COLO668 (cell line): ENCODE measurements around the gene TRIM73.
"Not testable (repeated sequence)": the region's sequence is repeated elsewhere in the genome, so short reads cannot be mapped to it uniquely, and the experiment has no call there.

ENCODE experiments used
- DNase-seq: peaks from one replicate; lab custom pipeline; 2025; ENCODE audit not compliant: unreplicated experiment; lab: John Stamatoyannopoulos, UW

TRIM73 gene

DNA sequence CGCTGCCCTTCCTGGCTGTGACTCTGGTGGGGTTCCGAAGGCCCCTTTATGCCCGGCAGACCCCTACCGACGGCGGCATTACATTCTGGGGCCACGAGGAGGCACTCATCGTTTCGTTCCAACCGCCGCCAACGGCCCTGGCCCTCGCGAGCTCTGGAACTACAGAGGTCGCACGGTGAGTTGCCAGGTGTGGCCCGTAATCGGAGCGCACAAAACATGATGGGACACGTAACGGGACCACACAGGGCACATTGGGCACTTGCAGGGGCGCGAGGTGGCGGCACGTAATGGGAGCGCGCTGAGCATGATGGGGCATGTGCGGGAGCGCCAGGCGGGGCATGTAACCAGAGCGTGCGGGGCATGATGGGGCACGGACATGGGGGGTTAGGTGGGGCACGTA lies at the start of gene TRIM73:
Gene TRIM73, plus strand, starts transcription at position 301 of the 400 bp plus-strand sequence. CDS start 3,305 bp downstream, outside the sequence.
- DNase-seq = not testable (repeated sequence)

DNA sequence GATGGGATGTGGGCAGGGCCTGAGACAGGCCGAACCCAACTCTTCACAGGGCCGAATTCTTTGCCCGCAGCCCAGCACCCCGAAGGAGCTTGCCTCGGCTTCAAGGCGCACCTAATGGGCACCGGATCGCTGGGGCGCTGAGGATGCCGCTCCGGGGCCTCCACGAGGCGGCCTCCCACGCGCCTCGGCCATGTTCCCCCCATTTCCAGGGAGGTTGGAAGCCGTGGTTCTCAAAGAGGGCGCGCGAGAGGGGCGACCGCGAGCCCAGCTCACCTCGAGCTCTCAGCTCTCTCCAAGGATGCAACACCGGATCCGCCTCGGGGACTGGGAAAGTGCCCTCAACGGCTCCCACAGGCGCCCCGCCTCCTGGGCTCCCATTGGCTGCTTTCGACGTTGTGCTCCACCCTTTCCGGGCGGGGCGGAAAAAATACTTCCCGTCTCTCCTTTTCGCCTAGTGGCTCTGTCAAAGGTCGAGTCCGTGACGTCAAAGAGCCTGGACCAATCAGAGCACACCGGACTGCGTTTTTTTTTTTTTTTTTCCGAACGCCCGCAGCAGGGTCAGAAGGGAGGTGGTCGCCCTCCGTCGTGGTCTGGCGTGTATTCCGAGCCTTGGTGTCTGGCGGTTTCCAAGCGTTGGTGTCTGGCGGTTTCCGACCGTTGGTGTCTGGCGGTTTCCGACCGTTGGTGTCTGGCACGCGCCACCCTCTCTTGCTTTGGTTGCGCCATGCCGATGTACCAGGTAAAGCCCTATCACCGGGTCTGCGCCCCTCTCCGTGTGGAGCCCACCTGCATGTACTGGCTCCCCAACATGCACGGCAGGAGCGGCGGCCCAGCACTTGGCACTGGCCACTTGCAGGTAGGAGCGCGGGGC lies 36.5 kb upstream of the TRIM73 start:
- not testable (repeated sequence) for DNase-seq

DNA sequence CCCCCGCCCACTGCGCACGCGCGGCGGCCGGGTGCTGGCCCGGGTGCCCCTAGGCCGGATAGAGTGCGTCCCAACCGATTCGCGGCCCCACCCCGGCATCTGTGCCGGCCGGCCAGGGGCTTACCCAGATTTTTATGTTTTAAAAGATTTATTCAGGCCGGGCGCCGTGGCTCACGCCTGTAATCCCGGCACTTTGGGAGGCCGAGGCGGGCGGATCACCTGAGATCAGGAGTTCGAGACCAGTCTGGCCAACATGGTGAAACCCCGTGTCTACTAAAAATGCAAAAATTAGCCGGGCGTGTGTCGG lies 35.9 kb upstream of the TRIM73 start:
- DNase-seq = not testable (repeated sequence)

DNA sequence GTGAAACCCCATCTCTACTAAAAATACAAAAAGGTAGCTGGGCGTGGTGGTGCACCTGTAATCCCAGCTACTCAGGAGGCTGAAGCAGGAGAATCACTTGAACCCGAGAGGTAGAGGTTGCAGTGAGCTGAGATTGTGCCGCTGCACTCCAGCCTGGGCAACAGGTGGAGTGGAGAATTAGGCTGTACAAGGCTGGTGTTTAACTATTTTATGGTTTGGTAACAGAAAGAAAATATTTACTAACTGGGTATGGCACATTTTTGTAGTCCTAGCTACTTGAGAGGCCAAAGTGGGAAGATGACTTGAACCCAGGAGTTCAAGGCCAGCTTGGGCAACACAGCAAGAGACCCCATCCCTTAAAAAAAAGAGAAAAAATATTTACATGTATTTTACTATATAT lies 31.4 kb upstream of the TRIM73 start:
- not testable (repeated sequence) for DNase-seq

DNA sequence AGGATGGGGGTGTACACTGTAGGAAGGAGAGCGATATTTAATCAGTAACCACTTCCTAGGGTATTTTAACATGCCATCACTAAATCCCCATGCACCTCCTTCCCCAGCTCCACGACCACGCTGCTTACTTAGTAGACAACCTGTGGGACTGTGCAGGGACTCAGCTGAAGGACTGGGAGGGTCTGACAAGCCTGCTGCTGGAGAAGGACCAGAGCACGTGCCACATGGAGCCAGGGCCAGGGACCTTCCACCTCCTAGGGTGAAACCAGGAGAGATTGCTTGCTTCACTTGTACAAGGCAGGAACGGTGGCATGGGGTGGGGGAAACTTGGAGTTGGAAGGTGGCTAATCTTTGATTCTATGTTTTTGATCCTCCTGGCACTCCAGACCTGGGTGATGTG lies 28.8 kb upstream of the TRIM73 start:
- not testable (repeated sequence) for DNase-seq

DNA sequence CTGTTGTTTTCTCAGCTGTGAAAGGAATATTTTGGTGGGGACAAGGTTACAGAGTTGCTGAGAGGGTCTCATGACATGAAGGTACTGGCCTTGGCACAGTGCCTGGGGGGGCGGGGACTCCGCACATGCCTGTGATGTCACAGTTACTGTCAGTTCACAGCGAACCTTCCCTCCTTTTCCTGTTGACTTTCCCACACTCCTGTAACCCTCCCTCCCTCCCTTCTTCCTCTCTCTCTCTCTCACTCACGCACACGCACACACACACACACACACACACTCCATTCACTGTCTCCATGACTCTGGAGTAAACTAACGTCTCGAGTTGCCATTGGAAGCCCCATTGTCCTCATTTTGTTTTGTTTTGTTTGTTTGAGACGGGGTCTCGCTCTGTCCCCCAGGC lies 28.1 kb upstream of the TRIM73 start:
- DNase-seq = not testable (repeated sequence)

DNA sequence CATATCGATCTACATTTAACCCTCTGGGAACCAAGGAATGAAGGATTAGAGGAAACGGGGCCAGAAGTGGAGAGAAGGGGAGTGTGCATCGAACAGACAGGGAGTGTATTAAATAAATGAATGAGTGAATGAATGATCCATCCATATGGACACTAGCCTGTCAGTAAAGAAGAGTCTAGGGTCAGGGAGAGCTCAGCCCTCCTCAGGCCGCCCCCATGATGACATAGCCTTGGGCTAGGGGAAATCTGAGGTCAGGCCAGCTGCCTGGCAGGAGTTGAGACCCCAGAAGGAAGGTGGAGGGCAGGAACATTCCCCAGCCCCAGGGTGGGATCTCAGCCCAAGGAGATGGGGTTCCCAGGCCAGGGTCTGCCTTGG lies 21.3 kb upstream of the TRIM73 start:
- DNase-seq = not testable (repeated sequence)

DNA sequence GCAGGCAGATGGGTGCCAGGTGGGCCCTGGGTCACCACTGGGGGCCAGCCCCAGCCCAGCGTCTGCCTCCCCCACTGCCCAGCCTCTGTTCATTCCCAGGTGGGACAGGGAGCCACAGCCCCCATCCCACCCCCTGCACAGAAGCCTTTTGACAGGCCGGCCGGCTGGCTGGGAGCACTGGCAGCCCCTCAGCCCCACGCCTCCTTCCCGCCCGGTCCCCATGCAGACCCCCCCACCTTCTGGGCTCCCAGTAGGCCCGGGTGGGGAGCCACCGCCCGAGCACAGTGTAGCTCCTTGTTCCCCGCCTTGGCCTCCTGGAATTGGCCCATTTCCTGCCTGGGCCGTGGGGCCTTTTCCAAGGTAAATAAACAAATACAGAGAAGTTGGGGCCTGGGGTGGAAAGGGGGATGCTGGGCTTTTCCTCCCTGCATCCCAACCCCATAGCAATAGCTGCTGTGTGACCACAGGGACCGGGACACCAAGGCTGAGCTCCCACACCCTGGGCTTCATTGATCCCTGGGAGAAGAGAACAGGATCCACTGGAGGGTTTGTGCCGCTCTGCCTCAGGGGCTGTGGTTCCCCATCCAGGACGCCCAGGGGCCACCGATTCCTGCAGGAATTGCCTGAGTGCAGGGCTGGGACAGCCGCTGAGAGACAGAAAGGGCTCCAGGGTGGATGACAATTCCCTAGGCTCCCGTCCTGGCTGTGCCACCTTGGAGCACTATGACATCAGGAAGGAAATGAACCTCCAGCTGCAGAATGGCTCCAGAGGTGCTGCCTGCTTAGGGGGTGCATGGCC lies 20.7 kb upstream of the TRIM73 start:
- DNase-seq = not testable (repeated sequence)

DNA sequence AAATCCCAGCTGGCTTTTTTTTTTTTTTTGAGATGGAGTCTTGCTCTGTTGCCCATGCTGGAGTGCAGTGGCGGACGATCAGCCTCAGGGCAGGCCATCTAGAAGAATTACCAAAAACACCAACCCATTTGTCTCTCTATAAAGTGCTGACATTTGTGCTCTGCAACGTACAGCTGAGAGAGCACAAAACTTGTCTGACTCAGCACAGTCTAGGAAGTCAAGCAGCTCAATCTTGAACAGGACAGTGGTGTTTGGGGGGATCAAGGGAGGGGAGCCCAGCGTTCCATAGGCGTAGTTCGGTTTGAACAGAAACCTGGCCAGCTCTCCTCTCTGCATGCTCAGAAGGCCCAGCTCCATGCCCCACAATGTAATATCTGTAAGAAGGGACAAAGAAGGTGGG lies 2.2 kb upstream of the TRIM73 start:
- not testable (repeated sequence) for DNase-seq

DNA sequence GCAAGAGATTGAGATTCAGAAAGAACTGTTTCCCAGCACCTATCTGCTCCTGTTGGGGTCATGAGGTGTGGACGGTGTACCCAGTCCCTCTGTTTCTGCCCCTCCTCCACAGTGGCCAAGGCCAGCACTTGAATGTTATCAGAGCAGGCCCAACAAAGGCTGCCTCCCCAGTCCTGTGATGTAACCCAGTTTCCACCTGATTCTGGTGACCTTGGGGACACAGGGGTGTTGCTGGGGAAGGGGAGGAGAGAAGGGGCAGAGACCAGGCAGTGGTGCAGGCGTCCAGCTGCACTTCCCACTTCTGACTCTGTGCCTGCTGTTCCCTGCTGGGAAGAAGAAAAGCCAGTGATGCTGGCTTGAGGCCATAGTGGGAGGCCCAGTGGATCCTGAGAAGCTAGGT lies 2.4 kb downstream of the TRIM73 start:
- DNase-seq = not testable (repeated sequence)

DNA sequence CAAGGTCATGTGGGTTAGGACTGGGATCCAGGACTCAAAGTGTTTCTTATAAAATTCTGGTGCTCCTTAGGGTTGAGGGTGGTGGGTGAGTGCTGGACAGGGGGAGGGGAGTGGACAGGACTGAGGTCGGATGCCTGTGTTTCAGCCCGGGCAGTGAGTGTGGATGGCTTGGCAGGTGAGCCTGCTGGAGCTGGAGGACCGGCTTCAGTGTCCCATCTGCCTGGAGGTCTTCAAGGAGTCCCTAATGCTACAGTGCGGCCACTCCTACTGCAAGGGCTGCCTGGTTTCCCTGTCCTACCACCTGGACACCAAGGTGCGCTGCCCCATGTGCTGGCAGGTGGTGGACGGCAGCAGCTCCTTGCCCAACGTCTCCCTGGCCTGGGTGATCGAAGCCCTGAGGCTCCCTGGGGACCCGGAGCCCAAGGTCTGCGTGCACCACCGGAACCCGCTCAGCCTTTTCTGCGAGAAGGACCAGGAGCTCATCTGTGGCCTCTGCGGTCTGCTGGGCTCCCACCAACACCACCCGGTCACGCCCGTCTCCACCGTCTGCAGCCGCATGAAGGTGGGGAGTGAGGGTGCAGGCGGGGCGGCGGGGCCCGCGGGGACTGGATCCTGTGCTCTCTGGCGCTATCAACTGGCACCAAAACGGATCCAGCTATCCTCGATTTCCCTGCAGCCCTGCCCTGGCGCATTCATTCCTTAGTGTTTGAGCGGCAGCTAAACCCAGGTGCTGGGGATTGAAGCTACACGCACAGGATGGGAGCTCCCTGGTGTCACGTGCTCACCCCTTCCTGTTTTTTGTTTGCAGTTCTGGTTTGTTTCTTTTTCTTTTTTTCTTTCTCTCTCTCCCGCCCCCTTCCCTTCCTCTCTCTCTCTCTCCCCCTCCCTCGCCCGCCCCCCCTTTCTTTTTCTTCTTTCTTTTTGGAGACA lies 3.6 kb downstream of the TRIM73 start:
- not testable (repeated sequence) for DNase-seq

DNA sequence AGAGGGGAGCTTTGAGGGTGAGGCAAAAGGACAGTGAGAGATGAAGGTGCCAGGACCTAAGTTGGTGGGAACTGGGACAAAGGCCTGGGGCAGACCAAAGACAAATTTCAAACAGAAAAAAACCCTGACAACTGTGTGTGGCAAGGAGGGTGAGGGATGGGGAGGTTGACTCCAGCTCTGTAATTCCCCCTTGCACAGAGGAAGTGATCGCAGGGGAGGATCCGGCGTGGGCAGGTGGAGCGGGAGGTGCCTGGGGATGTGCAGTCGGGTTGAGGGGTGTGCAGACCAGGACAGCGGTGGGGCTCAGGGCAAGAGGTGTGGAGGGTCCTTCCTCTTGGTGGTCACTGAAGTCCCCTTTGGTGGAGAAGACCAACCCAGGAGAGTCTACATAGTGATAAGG lies 5.1 kb downstream of the TRIM73 start:
- DNase-seq = not testable (repeated sequence)

DNA sequence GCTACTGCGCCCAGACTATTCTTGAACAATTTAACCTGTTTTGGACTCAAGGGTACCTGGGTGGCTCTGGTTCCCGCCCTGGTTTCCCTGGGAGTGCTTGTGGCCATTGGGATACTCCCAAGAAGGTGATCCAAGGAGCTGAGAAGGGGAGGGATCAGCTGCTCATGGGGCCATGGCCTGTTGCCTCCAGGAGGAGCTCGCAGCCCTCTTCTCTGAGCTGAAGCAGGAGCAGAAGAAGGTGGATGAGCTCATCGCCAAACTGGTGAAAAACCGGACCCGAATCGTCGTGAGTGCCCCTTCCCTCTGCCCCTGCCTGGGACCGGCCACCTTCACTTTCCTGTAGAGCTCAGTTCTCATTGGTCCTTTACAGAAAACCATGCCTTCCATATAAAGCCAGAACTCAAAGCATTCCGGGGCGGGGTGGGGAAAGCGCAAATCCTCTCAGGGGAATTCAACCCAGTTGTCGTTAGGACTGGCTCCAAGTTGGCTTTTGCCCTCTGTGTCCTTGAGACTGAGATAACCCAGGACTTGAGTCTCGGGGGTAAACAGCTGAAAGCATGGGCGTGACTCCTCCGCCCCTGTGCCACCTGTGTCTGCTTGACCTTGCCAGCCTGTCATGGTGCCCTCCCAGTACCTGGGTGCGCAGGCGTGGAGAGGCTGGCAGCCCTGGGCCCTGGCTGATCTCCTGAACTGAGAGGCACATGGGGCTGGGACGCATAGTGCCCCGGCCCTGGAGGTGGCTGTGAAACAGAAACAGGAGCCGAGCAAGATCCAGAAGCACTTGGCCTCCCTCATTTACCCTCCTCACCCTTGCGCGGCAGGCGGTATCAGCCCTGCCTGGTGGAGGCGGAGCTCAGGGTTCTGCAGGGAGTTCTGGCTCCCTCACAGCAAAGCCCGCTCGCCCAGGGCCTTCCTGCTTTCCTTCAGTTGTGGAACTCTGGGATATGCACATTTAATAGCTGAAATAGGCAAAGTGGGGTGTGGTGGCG lies 8.3 kb downstream of the TRIM73 start:
- not testable (repeated sequence) for DNase-seq

DNA sequence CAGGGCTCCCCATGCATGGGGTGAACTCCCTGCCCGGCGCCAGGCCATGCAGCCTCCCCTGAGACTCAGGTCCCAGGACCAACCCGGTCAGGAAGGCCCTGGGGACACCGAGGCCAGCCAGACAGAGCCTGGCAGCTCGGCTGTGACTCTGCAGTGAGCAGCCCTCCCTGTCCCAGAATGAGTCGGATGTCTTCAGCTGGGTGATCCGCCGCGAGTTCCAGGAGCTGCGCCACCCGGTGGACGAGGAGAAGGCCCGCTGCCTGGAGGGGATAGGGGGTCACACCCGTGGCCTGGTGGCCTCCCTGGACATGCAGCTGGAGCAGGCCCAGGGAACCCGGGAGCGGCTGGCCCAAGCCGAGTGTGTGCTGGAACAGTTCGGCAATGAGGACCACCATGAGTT lies 9.2 kb downstream of the TRIM73 start:
- DNase-seq = not testable (repeated sequence)

DNA sequence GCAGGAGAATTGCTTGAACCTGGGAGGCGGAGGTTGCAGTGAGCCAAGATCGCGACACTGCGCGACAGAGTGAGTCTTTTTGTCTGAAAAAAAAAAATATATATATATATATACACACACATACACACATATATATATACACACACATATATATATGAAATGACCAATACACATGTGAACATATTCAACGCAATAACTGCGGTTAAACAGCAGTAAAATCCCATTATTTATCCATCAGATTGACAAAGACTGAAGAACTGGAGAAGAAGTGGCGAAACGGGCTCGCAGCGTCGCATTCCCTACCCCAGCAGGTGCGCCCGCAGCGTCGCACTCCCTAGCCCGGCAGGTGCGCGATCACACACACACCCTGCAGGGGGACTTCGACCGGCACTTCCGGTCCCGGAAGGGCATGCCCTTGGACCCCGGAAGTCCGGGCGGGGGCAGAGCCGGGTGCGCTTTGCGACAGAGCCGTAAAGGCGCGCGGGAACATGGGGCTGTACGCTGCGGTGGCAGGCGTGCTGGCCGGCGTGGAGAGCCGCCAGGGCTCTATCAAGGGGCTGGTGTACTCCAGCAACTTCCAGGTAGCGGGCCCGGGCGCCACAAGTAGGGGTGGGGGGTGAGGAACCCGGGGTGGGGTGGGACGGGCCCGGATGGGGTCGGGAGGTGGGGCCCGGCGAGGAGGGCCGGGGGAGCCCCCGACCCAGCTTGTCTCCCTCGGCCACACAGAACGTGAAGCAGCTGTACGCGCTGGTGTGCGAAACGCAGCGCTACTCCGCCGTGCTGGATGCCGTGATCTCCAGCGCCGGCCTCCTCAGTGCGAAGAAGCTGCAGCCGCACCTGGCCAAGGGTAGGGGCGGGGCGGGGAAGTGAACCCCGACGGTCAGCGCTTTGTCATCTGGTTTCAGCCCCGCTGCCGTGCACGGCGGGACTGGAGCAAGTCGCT lies 14.7 kb downstream of the TRIM73 start:
- not testable (repeated sequence) for DNase-seq

DNA sequence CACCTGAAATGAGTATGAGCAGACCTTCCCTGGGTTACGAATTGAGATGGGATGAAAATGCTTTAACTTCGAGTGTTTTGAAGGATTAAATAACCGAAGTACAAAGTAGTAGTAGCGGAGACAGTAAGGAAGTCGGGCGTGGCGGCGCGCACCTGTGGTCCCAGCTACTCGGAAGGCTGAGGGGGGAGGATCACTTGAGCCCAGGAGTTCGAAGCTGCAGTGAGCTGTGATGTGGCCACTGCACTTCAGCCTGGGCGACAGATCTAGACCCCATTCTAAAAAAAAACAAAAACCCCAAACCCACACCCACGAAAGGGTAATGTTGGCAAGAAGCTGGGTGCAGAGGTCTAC lies 15.4 kb downstream of the TRIM73 start:
- DNase-seq = not testable (repeated sequence)

DNA sequence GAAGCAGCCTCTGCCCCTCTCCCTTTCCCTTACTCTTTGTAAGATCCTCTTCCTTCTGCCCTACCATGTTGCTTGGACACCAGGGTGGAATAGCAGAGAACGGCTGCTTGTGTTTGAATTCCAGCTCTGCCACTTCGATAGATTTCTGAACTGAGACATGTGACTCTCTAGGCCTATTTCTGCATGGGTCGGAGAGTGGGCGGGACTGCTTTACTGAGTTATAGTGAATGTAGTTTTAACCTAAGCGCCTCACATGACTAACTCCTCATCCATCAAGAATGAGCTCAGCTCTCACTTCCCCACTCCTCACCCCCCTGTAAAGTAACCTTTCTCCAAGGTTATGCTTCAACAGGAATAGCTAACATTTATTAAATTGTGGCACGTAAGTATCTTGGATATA lies 18.8 kb downstream of the TRIM73 start:
- not testable (repeated sequence) for DNase-seq

DNA sequence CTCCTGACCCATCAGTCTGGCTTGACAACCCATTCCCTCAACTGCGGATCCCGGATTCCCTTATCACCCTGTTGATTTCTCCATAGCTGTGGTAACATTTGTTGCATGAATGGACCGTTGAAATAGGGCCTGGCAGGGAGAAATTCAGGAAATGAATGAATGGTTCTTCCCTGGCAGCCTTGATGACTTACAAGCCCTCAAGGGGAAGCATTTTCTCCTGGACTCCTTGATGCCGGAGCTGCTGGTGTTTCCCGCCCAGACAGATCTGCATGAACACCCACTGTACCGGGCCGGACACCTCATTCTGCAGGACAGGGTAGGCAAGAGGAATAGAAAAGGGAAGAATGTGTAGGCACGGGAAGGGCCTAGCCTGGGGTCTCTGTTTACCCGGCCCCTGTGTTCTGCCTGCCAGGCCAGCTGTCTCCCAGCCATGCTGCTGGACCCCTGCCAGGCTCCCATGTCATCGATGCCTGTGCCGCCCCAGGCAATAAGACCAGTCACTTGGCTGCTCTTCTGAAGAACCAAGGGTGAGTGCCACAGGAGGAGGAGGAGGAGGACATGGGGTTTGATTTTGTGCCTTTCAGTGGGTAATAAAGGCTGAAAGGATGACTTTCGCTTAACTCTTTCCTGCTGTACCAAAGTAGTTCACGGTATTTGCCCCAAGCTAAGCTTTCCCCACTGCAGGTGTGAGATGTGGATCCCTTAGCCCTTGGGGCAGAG lies 19.4 kb downstream of the TRIM73 start:
- DNase-seq = not testable (repeated sequence)
